Keratinocyte (primary cell): Measurements from ENCODE around the gene VEGFB.

Experiments
- CTCF ChIP-seq, 3 experiments: IDR thresholded peaks in 1 of 3; conservative IDR thresholded peaks in 1 of 3; optimal IDR thresholded peaks in 1 of 3; 2 replicates in 2 of 3; 3 replicates in 1 of 3; pipeline versions ENCODE3 to v1.5.1; 2011; ENCODE audit warnings: low read length in 3 of 3, mild to moderate bottlenecking in 3 of 3, moderate library complexity in 2 of 3, control low read depth in 1 of 3, inconsistent platforms in 1 of 3; ENCODE audit not compliant: insufficient read depth in 2 of 3; ENCODE audit errors: extremely low read depth in 1 of 3
- EZH2 ChIP-seq: IDR thresholded peaks from one replicate; pipeline ENCODE4 v1.6.1; 2012; ENCODE audit warnings: inconsistent platforms, mild to moderate bottlenecking, low read length, moderate library complexity

GRCh38 chr11:64253481-64253880 is 19.1 kb downstream of the VEGFB start:
- no peak for TF ChIP-seq CTCF (optimal IDR thresholded peaks at IDR 0.05 in 1 of 3, IDR thresholded peaks at IDR 0.05 in 1 of 3, conservative IDR thresholded peaks at IDR 0.05 in 1 of 3; ENCODE audit: extremely low read depth in 1 of 3, insufficient read depth in 2 of 3, low read length in 3 of 3)
- no peak for TF ChIP-seq EZH2
